ES-I3 (cell line): ENCODE measurements around the gene NEK1.
"Not testable (repeated sequence)": the region's sequence is repeated elsewhere in the genome, so short reads cannot be mapped to it uniquely, and the experiment has no call there.

ENCODE experiments used
- H3K36me3 ChIP-seq: 2 replicates; pipeline ENCODE4 v1.6.1; 2013; ENCODE audit warnings: mild to moderate bottlenecking, low read length, control low read depth, moderate library complexity; ENCODE audit not compliant: insufficient read depth
- H3K4me1 ChIP-seq: 2 replicates; pipeline ENCODE4 v1.6.1; 2013; ENCODE audit warnings: mild to moderate bottlenecking, control low read depth, low read length; ENCODE audit not compliant: insufficient read depth
- H3K9ac ChIP-seq: 2 replicates; pipeline ENCODE4 v1.6.1; 2013; ENCODE audit warnings: low read depth, mild to moderate bottlenecking, low read length, moderate library complexity
- H3K9me3 ChIP-seq: 2 replicates; pipeline ENCODE4 v1.6.1; 2013; ENCODE audit warnings: mild to moderate bottlenecking, low read length, moderate library complexity; ENCODE audit not compliant: control insufficient read depth, insufficient read depth

Gene NEK1

DNA sequence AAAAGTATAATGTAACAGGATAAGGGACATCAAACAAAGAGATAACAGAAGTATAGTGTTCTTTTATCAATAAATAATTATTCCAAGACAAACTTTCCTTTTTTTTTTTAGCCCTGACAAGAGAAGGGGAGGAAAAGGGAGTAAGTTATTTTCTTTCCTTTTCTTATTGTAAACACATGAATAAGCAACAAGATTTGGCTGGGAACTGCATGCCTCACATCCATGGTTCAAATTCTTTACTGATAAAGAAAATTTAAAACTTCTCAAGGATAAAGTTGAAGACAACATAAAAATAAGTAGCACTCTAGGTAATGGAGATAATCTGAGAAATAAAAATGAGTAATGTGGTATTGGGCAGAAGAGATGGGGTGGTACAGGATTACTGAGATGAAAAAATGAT, 71.6 kb downstream of the NEK1 start:
- Histone ChIP-seq H3K4me1 (no peaks in the 10 kb centered on the region), H3K9ac (no peak overlapping the region), H3K9me3 (no peaks in the 10 kb centered on the region), H3K36me3 (no peaks in the 10 kb centered on the region)

DNA sequence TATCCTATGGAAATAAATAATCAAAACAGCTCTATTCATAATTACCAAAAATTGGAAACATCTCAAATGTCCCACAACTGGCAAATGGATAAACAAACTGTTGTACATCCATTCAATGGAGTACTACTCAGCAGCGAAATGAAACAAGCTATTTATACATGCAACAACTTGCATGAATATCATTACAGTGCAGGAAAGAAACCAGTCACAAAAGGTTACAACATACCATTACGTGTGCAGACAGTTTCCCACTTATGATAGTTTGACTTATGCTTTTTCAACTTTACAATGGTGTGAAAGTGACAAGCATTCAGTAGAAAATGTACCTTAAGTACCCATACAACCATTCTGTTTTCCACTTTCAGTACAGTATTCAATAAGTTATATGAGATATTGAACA, 82.3 kb downstream of the NEK1 start:
- Histone ChIP-seq H3K9me3 (no peaks in the 10 kb centered on the region), H3K4me1 (no peaks in the 10 kb centered on the region), H3K36me3 (no peaks in the 10 kb centered on the region), H3K9ac (no peak overlapping the region)

DNA sequence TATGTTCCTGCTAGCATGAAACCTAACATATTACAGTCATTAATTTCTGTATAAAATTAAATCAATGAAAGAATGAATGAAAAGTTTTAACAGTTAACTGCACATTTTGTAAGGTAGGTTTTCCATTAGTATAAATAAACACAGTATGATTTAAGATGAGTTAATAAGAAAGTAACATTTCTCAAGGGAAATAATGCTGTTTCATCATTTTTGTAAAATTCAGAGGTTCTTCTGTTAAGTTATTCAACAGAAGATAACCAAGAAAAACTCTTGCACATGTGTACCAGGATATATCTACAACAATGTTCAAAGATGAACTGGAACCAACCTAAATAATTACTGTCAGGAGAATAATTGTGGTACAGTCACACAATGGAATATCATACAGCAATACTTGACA, 88.6 kb downstream of the NEK1 start:
- peaks cover 6% of the 10 kb centered on the region; the same call in 1 of the 2 replicates for H3K9me3 ChIP-seq
- no peaks in the 10 kb centered on the region for H3K4me1 ChIP-seq
- H3K9ac ChIP-seq, result no peak overlapping the region
- H3K36me3 ChIP-seq, result peaks cover 5% of the 10 kb centered on the region

DNA sequence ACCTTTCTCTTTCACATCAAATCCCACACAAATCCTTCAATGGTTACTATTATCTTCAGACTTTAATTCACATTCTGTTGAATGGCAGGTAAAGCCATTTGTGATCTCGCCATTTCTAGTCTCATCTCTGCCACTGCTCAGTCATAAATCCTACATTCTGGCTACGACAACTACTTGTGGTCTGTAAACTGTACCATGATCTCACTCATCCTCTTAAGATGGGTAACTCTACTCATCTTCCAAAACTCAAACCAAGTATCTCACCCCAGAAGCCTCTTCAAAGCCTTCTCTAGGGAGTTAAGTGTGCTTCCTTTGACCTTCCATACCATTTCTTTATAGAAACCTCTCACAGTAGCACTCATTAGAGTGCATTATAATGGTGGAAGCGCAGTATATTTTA, 101.8 kb downstream of the NEK1 start:
- Histone ChIP-seq H3K9me3 (no peaks in the 10 kb centered on the region), H3K9ac (no peak overlapping the region), H3K4me1 (no peaks in the 10 kb centered on the region), H3K36me3 (no peaks in the 10 kb centered on the region)

DNA sequence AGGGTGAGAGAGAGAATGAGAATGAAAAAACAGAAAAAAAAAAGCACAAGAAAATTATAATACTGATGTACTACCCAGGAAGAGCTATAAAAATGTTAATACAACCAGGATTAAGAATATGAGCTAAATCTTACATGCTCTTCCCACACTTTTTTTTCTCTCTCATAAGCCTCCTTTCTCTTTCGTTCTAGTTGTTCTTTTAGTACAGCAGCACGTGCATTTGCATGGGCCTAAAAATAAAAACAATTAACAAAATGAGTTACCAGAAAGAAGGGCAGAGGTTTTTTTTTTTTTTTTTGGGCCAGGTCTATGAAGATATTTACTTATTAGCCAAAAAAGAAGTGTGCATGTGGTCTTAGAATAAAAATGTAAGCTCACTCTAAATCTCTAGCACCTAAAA, 105.5 kb downstream of the NEK1 start:
- H3K9ac ChIP-seq, result no peak overlapping the region
- no peaks in the 10 kb centered on the region for H3K36me3 ChIP-seq
- H3K9me3 ChIP-seq, result no peaks in the 10 kb centered on the region
- H3K4me1 ChIP-seq, result no peaks in the 10 kb centered on the region

DNA sequence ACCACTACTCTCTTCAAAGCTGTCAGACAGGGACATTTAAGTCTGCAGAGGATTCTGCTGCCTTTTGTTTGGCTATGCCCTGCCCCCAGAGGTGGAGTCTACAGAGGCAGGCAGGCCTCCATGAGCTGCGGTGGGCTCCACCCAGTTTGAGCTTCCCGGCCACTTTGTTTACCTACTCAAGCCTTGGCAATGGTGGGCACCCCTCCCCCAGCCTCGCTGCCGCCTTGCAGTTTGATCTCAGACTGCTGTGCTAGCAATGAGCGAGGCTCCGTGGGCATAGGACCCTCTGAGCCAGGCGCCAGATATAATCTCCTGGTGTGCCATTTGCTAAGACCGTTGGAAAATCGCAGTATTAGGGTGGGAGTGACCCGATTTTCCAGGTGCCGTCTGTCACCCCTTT, 112.5 kb downstream of the NEK1 start:
- H3K36me3 ChIP-seq, H3K9me3 ChIP-seq, H3K9ac ChIP-seq, H3K4me1 ChIP-seq: not testable (repeated sequence)

DNA sequence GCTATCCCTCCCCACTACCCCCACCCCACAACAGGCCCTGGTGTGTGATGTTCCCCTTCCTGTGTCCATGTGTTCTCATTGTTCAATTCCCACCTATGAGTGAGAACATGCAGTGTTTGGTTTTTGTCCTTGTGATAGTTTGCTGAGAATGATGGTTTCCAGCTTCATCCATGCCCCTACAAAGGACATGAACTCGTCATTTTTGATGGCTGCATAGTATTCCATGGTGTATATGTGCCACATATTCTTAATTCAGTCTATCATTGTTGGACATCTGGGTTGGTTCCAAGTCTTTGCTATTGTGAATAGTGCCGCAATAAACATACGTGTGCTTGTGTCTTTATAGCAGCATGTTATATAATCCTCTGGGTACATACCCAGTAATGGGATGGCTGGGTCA, 118.1 kb downstream of the NEK1 start:
- not testable (repeated sequence) for H3K4me1 ChIP-seq, H3K36me3 ChIP-seq, H3K9ac ChIP-seq, H3K9me3 ChIP-seq

DNA sequence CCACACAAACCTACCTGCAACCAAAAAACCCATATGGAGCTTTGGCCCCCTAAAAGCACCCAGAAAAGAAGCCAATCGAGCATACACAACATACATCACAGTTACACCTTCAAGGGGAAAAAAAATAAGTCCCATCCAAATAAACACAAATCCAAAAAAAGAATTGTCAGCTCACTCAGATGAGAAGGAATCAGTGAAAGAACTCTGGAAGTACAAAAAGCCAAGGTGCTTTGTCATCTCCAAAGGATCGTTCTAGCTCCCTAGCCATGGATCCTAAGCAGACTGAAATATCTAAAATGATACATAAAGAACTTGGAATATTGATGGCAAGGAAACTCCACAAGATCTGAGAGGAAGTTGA, 119.2 kb downstream of the NEK1 start:
- H3K36me3 ChIP-seq, result no peaks in the 10 kb centered on the region
- H3K4me1 ChIP-seq, result no peaks in the 10 kb centered on the region
- H3K9me3 ChIP-seq, result peaks cover 5% of the 10 kb centered on the region; the same call in 1 of the 2 replicates
- H3K9ac ChIP-seq, result no peak overlapping the region

DNA sequence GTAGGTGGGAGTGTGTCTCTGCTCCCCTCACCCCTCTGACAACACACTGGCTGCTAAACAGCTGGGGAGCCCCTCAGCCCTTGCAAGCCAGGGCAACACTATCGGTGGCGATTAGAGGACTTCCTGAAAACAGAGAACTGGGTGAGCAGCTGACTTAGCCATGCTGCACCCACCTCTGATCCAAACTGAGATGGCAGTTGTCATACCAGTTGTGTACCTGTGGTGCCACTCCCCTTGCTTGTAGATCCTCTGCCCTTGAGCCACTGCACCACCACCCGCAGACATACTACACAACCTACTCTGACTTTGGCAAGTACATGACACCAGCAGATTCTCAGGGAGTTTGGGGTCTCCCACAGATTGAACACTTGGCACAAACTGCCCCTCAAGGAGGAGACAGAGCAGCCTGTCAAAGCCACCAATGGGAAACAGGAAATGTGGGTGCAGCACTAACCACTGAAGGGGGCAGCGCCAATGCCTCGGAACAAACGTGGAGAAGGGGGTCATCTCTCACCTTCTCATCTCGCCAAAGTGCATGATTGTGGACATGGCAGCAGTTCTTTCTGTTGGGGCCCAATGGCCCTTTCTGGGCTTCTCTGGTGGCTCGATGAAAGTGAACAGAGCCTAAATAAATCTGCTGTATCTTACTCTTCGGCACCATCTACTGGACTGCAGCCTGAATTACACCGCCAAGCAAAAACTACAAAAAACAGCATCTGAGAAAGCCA, 119.8 kb downstream of the NEK1 start:
- no peaks in the 10 kb centered on the region for H3K4me1 ChIP-seq
- H3K9ac ChIP-seq, result no peak overlapping the region
- H3K9me3 ChIP-seq, result peaks cover 5% of the 10 kb centered on the region; the same call in 1 of the 2 replicates
- H3K36me3 ChIP-seq, result no peaks in the 10 kb centered on the region

DNA sequence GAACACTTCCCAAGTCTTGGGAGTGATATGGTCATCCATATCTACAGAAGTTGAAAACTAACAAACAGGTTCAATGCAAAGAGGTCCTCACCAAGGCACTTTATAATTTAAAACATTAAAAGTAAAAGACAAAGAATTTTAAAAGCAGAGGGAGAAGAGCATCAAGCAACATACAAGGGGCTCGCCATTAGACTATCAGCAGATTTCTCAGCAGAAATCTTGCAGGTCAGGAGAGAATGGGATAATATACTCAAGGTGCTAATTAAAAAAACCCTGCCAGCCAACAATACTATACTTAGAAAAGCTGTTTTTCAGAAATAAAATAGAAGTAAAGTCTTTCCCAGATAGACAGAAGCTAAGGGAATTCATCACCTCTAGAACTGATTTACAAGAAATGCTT, 121.2 kb downstream of the NEK1 start:
- Histone ChIP-seq H3K36me3 (no peaks in the 10 kb centered on the region), H3K4me1 (no peaks in the 10 kb centered on the region), H3K9me3 (peaks cover 5% of the 10 kb centered on the region; the same call in 1 of the 2 replicates), H3K9ac (no peak overlapping the region)

DNA sequence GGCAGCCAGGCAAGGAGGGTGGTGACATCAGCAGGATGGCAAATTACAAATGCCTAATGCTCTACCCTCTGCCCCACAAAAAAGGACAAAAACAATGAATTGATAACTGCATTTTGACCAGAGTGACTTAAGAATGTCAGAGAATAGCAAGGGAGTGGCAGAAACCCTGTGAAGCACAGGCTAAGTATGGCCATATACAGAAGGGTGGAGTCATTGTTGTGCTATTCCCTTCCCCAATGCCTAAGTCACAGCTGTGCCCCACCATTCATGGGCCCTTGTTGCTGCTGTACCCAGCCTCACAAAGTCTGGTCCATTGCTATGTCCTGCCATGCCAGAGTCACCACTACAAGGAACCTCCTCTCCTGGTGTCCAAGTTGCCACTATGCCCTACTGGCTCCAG, 123.1 kb downstream of the NEK1 start:
- Histone ChIP-seq H3K36me3 (no peaks in the 10 kb centered on the region), H3K9ac (no peak overlapping the region), H3K4me1 (0 out of 2 replicates have a peak, but pooled peaks cover 2% of the 10 kb centered on the region), H3K9me3 (peaks cover 5% of the 10 kb centered on the region; the same call in 1 of the 2 replicates)

DNA sequence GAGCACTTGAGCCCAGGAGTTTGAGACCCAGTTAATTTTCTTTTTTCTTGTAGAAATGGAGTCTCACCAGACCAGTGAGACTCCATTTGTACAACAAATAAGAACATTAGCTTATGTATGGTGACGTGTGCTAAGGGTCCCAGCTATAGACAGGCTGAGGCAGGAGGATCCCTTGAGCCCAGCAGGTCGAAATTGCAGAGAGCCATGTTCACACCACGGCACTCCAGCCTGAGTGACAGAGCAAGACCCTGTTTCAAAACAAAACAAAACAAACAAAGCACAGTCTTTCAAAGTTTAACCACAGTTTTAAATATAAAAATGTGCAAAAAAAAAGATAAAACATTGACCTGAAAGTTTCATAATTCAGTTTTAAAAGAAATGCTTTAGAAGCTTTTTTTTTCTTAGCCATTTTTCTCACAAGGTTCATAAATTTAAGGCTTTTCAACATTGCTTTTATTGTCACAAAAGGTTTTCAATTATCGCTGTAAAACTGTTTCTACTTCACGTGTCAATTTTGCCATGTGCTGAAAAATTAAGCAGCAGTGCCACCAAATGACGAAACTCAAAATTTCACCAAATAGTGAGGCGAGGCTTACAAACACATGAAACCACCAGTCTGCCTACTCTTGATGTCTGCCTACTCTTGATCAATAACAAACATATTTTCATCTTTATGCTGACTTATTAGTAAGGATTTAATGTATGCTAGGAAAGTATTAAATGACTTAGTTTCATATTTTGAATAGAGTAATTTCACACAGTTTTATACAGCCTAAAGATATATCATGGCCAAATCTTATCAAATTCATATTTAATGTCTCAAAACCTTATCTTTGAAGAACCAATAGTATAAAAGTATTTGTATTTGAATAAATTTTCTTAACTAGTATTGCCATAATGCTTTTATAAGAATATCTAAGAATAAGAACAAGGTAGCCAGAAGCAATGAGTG, 126.3 kb downstream of the NEK1 start:
- Histone ChIP-seq H3K36me3 (no peaks in the 10 kb centered on the region), H3K9ac (no peak overlapping the region), H3K9me3 (no peaks in the 10 kb centered on the region), H3K4me1 (0 out of 2 replicates have a peak, but pooled peaks cover 2% of the 10 kb centered on the region)

DNA sequence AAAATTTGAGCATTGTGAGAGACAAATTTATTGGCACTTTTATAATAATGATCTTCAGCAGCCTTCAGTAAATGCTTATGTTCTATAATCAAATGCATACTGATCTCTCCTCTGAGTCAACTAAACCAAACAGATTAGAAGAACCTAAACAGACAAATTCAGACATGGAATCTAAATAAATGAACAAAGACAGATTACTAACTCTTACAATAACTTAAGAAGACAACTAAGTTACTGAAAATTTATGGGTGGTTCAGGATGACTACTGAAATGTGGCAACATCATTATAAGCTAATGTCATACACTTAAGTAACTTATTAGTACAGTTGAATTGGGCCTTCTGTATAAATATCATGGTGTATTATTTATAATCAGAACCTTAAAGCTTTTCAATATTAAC, 127.3 kb downstream of the NEK1 start:
- H3K9me3 ChIP-seq, result no peaks in the 10 kb centered on the region
- 0 out of 2 replicates have a peak, but pooled peaks cover 2% of the 10 kb centered on the region for H3K4me1 ChIP-seq
- H3K36me3 ChIP-seq, result no peaks in the 10 kb centered on the region
- H3K9ac ChIP-seq, result no peak overlapping the region

DNA sequence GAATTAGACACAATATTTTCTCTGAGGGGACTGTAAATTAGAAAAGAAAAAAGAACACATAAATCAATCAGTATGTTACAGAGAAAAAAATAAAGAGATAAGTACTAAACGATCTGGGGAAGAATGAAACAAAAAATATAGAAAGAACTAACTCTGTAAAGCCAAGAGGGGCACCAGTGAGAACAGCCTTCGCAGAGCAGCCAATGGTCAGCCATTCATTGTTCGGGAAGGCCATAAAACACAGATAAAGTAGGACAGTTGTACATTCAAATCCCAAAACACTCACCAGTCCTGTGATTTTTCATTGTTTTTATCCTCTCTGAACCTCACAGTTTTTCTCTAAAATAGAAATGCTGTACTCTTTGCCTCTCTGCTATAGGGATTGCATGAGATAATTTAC, 127.9 kb downstream of the NEK1 start:
- Histone ChIP-seq H3K9me3 (no peaks in the 10 kb centered on the region), H3K36me3 (no peaks in the 10 kb centered on the region), H3K4me1 (0 out of 2 replicates have a peak, but pooled peaks cover 2% of the 10 kb centered on the region), H3K9ac (no peak overlapping the region)

DNA sequence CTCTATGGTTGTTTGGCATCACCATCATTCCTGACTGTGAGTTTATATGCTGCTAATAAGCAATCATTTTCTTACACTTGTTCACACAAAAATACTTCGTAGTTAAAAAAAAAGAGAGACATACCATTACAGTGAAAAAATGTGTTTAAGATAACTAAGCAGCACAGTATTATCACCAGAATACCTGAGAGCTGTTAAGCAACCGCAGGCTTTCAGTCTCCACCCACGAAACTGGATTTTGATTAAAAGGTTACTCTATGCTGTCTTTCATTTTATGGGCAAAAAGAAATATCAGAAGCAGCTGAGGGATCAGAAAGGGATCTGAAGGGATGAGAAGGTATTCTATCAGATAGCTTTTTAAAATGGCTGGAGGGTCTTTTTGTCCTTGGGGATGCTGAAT, 148.3 kb downstream of the NEK1 start:
- Histone ChIP-seq H3K4me1 (no peaks in the 10 kb centered on the region), H3K36me3 (no peaks in the 10 kb centered on the region), H3K9me3 (no peaks in the 10 kb centered on the region), H3K9ac (no peak overlapping the region)
